GM21367 (cell line): Measurements from ENCODE around the gene PRPF39.
"Not testable (repeated sequence)": the region's sequence is repeated elsewhere in the genome, so short reads cannot be mapped to it uniquely, and the experiment has no call there.

Source experiments
- ATAC-seq: cut with Tn5 transposase; IDR thresholded peaks from one replicate; pipeline ENCODE4 v1.9.1; 2021; ENCODE audit not compliant: unreplicated experiment

PRPF39 gene

DNA sequence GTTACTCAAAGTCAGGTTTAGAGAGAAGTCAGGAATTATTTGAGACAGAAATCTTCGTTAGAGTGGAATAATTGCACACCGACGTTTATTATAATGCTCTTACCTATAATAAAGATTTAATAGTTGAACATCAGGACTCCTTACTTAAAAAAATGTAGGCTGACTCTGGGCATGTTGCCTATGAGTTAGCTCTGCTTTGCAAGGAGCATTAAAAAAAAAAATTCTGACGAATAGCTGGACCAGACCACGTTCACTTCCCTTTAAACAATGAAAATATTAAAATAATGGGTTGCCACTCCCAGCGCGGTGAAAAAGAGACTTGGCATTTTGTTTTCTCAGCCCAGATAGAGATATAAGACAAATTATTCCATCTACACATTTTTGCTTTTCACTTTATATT lies 51.2 kb downstream of the PRPF39 start:
- no peak for ATAC-seq

GRCh38 chr14:45135659-45136395 lies 51.9 kb downstream of the PRPF39 start, which contains the start of gene FANCM:
FANCM (plus strand) TSS chr14:45135930; CDS start chr14:45136032, 102 bp downstream.
- ATAC-seq: peak; percentile 28

GRCh38 chr14:45136399-45136798 lies 52.5 kb downstream of the PRPF39 start:
- ATAC-seq: no peak

DNA sequence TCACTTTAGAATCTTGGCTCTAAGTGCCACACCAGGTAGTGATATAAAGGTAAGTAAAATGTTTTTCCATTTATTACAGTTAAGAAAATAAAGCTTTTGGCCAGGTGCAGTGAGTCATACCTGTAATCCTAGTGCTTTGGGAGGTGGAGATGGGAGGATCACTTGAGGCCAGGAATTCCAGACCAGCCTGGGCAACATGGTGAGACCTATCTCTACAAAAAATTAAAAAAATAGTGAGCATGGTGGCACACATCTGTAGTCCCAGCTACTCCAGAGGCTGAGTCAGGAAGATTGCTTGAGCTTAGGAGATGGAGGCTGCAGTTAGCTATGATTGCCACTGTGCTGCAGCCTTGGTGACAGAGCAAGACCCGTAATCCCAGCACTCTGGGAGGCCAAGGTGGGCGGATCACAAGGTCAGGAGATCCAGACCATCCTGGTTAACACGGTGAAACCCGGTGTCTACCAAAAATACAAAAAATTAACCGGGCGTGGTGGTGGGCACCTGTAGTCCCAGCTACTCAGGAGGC lies 56.8 kb downstream of the PRPF39 start:
- no peak for ATAC-seq

DNA sequence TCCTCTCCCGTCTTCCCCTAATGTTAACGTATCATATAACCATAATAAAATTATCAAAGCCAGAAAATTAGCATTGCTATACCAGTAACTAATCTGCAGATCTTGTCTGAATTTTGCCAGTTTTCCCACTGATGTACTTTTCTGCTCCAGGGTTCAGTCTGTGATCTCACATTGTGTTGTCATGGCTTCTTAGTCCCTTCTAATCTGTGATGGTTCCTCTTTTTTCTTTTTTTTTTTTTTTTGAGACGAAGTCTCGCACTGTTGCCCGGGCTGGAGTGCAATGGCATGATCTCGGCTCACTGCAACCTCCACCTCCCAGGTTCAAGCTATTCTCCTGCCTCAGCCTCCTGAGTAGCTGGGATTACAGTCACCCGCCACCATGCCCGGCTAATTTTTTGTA lies 58.2 kb downstream of the PRPF39 start:
- not testable (repeated sequence) for ATAC-seq

DNA sequence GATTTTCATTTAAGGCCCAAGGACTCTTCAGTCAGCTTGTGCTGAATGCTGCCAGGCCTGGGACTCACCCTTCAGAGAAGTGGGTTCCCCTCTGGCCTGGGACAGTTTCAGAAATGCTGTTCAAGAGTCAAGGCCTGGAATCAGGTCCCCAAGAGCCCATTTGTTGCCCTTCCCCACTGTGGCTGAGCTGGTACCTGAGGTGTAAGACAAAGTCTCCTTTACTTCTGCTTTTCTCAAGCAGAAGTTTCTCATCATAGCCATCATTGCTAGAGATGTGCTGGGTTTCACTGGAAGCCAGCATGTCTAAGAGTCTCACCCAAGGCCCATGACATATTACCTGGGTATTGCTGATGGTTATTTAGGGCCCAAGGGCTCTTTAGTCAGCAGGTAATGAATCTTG lies 60.7 kb downstream of the PRPF39 start:
- peak; percentile 63 for ATAC-seq

DNA sequence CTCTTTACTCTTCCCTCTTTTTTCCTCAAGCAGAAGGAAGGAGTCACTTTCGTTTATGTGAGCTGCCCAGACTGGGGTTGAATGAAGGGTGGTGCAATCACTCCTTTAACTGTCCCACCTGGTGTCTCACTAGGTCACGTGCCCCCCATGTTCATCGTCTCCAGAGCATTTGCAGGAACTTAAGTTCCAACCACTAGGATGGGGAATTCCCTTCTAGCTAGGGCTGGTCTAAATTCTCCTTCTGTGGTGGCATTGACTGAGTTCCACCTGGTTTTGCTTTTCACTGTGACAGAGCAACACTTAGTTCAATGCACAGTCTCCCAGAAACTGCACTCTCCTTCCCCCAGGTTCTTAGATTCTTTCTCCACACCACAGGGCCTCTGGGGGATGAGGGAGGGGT lies 61.3 kb downstream of the PRPF39 start:
- ATAC-seq: peak; percentile 54

GRCh38 chr14:45149602-45150001 lies 65.7 kb downstream of the PRPF39 start:
- ATAC-seq: no peak

DNA sequence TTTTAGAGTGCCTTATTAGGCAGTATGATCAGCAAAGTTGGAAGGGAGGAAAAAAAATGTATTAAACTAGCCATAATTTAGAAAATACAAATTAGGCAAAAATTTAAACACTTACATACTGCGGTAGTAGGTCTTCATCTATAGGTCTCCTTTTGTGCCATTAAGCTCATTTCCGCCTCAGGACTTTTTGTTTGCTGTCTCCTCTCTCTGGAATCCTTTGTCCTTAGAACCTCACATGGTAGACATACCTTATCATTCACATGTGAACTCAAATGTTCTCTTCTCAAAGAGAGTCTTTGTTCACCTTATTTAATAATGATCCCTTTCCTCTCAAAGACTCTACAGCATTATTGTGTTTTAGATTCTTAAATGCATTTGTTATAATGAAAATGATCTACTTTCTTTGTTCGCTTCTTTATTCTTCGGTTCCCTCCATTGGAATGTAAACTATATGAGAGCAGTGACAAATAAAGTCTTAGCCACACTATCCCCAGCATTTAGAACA lies 66.5 kb downstream of the PRPF39 start:
- no peak for ATAC-seq

DNA sequence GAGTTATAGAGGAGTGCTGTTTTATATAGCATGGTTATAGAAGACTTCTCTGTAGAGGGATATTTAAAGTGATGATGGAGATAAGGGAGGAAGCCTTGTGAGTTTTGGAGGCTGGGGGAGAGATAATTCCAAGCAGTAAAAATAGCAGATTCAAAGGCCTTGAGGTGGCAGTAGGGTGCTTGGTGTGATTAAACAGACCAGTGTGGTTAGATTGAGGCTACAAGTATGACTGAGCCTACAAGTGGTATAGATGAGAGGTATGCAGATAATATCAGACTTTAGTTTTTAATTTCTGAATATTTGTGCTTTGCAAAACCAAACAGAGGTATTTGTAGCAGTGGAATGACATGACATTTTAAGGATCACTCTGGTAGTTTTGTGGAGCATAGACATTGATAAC lies 72.2 kb downstream of the PRPF39 start:
- ATAC-seq: no peak
